Heart left ventricle (tissue), 13 donors: ENCODE measurements around the gene FRMPD4.

ENCODE experiments used
- POLR2A ChIP-seq, 2 donors: fragments of 450-650 bp; IDR thresholded peaks; one replicate each; pipeline ENCODE4 v1.6.1; 2017; ENCODE audit warnings: antibody characterized with exemption in 2 of 2, mild to moderate bottlenecking in 2 of 2, moderate library complexity in 2 of 2
- TF ChIP-seq, protein P1 (sequence below), 12 donors: fragments of 200-600 bp; sonication (generic) in 4 of 12; IDR thresholded peaks; one replicate each; pipeline versions ENCODE4 v1.5.0 to v1.8.0; 2018 to 2022; ENCODE audit warnings: antibody characterized with exemption in 12 of 12, mild to moderate bottlenecking in 5 of 12
- donor health status: ischemic (EF 13 %, LVEDD 7.1; RV severe dilation, severe dysfunction).
- donor health status: DM: no; HTN: yes; CAD: no.
- donor health status: DM: no; HTN: no; CAD: no.
- donor health status: ischemic (EF 25% LVEDD 6.9; RV normal size, moderate dysfunction).
- donor health status: ischemic (EF 25% LVEDD 5.7; RV mildly dilated, moderate dysfunction).
- donor health status: ischemic (EF 35%, LVEDD 5.7; RV mildly dilated, moderate dysfunction).
- donor health status: nonischemic (EF 11% LVEDD 7.7; RV severe dilation, severe dysfunction).
- donor health status: DM: yes; HTN: yes; CAD: no.
- donor health status: PGD.
- donor health status: ischemic (EF 29% LVEDD 5.4; RV normal size, mild dysfunction).
- donor health status: nonischemic (EF 23%, LVEDD 6.1; RV moderate dilation, normal function).

DNA sequence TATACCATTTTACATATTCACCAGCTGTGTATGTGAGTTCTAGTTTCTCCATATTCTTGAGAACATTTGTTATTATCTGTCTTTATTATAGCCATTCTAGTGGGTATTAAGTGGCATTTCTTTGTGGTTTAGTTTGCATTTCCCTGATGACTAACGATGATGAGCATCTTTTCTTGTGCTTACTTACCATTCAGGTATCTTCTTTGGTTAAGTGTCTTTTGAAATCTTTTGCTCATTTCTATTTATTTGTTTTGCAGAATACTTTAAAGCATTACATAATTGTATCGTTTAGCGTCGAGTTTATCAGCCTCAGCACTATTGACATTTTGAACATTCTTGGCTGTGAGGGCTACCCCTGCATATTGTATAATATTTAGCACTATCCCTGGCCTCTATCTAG is 85.4 kb downstream of the FRMPD4 start:
- TF ChIP-seq, protein P1, sequence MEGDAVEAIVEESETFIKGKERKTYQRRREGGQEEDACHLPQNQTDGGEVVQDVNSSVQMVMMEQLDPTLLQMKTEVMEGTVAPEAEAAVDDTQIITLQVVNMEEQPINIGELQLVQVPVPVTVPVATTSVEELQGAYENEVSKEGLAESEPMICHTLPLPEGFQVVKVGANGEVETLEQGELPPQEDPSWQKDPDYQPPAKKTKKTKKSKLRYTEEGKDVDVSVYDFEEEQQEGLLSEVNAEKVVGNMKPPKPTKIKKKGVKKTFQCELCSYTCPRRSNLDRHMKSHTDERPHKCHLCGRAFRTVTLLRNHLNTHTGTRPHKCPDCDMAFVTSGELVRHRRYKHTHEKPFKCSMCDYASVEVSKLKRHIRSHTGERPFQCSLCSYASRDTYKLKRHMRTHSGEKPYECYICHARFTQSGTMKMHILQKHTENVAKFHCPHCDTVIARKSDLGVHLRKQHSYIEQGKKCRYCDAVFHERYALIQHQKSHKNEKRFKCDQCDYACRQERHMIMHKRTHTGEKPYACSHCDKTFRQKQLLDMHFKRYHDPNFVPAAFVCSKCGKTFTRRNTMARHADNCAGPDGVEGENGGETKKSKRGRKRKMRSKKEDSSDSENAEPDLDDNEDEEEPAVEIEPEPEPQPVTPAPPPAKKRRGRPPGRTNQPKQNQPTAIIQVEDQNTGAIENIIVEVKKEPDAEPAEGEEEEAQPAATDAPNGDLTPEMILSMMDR (IDR thresholded peaks at IDR 0.05), result no peak
- no peak for TF ChIP-seq POLR2A (IDR thresholded peaks at IDR 0.05)
